CD4-positive, alpha-beta T cell treated with Interleukin-4 for 1 hour (primary cell): Measurements from ENCODE around the gene PDK2.
A peak's percentile ranks its signal among the peaks of the same experiment; 100 is the strongest.

ENCODE experiments used
- DNase-seq, 2 donors: peaks; one replicate each; pipeline ENCODE4 v3.0.0-alpha.2; 2020 to 2022

The PDK2 gene

GRCh38 chr17:50139950-50140885, 45.1 kb downstream of the PDK2 start:
- DNase-seq = peak; percentile 83 to 85

GRCh38 chr17:50141026-50141744, 46.0 kb downstream of the PDK2 start:
- no peak for DNase-seq

- peak in 1 of 2 donors; percentile 19 for DNase-seq
Measured at GRCh38 chr17:50141745-50142110, 46.6 kb downstream of the PDK2 start.

GRCh38 chr17:50143461-50144176, 48.5 kb downstream of the PDK2 start:
- no peak for DNase-seq

GRCh38 chr17:50144355-50144754, 49.2 kb downstream of the PDK2 start:
- no peak for DNase-seq

GRCh38 chr17:50144845-50145531, 49.8 kb downstream of the PDK2 start:
- DNase-seq = no peak

GRCh38 chr17:50145532-50146229, 50.5 kb downstream of the PDK2 start:
- no peak for DNase-seq

- peak in 1 of 2 donors; percentile 26 for DNase-seq
Measured at GRCh38 chr17:50146230-50146926, 51.2 kb downstream of the PDK2 start.

GRCh38 chr17:50146927-50147665, 51.9 kb downstream of the PDK2 start:
- no peak for DNase-seq

- DNase-seq = no peak
Measured at GRCh38 chr17:50147841-50148225, 52.7 kb downstream of the PDK2 start.

GRCh38 chr17:50148226-50149090, 53.3 kb downstream of the PDK2 start:
- DNase-seq = peak; percentile 73 to 77

GRCh38 chr17:50149091-50149416, 53.9 kb downstream of the PDK2 start:
- no peak for DNase-seq

- peak; percentile 44 to 58 for DNase-seq
Measured at GRCh38 chr17:50149417-50150353, 54.5 kb downstream of the PDK2 start.

- no peak for DNase-seq
Measured at GRCh38 chr17:50150354-50151040, 55.3 kb downstream of the PDK2 start, which contains the start of gene PPP1R9B. Gene PPP1R9B (minus strand): TSS chr17:50150677. CDS start chr17:50150513, 164 bp downstream.

- DNase-seq = peak; percentile 88 to 90
Measured at GRCh38 chr17:50151041-50151936, 56.1 kb downstream of the PDK2 start.

GRCh38 chr17:50151937-50152547, 56.9 kb downstream of the PDK2 start:
- peak; percentile 62 to 65 for DNase-seq
